ENCODE data around the gene GPLD1.
"Not testable (repeated sequence)": the region's sequence is repeated elsewhere in the genome, so short reads cannot be mapped to it uniquely, and the experiment has no call there.

DNA sequence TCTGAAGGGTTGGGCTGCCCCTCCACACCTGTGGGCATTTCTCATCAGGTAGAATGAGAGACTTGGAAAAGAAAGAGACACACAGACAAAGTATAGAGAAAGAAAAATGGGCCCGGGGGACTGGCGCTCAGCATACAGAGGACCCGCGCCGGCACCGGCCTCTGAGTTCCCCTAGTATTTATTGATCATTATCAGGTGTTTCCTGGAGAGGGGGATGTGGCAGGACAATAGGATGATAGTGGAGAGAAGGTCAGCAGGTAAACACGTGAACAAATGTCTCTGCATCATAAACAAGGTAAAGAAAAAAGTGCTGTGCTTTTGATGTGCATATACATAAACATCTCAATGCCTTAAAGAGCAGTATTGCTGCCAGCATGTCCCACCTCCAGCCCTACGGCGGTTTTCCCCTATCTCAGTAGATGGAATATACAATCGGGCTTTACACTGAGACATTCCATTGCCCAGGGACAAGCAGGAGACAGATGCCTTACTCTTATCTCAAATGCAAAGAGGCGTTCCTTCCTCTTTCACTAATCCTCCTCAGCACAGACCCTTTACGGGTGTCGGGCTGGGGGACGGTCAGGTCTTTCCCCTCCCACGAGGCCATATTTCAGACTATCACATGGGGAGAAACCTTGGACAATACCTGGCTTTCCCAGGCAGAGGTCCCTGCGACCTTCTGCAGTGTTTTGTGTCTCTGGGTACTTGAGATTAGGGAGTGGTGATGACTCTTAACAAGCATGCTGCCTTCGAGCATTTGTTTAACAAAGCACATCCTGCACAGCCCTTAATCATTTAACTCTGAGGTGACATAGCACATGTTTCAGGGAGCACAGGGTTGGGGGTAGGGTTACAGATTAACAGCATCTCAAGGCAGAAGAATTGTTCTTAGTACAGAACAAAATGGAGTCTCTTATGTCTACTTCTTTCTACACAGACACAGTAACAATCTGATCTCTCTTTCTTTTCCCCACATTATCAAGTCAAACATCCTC lies 89.0 kb downstream of the GPLD1 start:
- TF ChIP-seq, protein P1, sequence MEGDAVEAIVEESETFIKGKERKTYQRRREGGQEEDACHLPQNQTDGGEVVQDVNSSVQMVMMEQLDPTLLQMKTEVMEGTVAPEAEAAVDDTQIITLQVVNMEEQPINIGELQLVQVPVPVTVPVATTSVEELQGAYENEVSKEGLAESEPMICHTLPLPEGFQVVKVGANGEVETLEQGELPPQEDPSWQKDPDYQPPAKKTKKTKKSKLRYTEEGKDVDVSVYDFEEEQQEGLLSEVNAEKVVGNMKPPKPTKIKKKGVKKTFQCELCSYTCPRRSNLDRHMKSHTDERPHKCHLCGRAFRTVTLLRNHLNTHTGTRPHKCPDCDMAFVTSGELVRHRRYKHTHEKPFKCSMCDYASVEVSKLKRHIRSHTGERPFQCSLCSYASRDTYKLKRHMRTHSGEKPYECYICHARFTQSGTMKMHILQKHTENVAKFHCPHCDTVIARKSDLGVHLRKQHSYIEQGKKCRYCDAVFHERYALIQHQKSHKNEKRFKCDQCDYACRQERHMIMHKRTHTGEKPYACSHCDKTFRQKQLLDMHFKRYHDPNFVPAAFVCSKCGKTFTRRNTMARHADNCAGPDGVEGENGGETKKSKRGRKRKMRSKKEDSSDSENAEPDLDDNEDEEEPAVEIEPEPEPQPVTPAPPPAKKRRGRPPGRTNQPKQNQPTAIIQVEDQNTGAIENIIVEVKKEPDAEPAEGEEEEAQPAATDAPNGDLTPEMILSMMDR (IDR thresholded peaks at IDR 0.05; ENCODE audit: poor library complexity), result not testable (repeated sequence)
- TF ChIP-seq EZH2 (IDR thresholded peaks at IDR 0.05; ENCODE audit: borderline replicate concordance); EZH2phosphoT487 (IDR thresholded peaks at IDR 0.05; ENCODE audit: low read depth, severe bottlenecking, unreplicated experiment): not testable (repeated sequence)
